Activated CD4-positive, alpha-beta T cell treated with anti-CD3 and anti-CD28 coated beads for 48 hours (primary cell): ENCODE data around the gene DNAAF9.
"Not testable (repeated sequence)": the region's sequence is repeated elsewhere in the genome, so short reads cannot be mapped to it uniquely, and the experiment has no call there.

ENCODE experiments used
- DNase-seq: peaks from one replicate; pipeline ENCODE4 v3.0.0-alpha.2; 2020

DNAAF9 gene

GRCh38 chr20:3407040-3407770 lies at the start of gene DNAAF9:
Gene DNAAF9 (minus strand): TSS chr20:3407669. CDS start chr20:3407557, 112 bp downstream.
- DNase-seq, result peak; percentile 57

GRCh38 chr20:3456648-3457047 lies 49.2 kb upstream of the DNAAF9 start:
- no peak for DNase-seq

- DNase-seq, result no peak
These were observed 47.4 kb upstream of the DNAAF9 start for GRCh38 chr20:3454831-3455230.

- DNase-seq, result no peak
These were observed 45.2 kb upstream of the DNAAF9 start for GRCh38 chr20:3452690-3453089.

GRCh38 chr20:3452136-3452535 lies 44.7 kb upstream of the DNAAF9 start:
- no peak for DNase-seq

- DNase-seq, result no peak
These were observed 41.9 kb upstream of the DNAAF9 start for GRCh38 chr20:3449319-3449718.

- DNase-seq, result no peak
These were observed 39.9 kb upstream of the DNAAF9 start for GRCh38 chr20:3447321-3447720.

- DNase-seq, result no peak
These were observed 39.3 kb upstream of the DNAAF9 start for GRCh38 chr20:3446779-3447178.

- DNase-seq, result no peak
These were observed 29.6 kb upstream of the DNAAF9 start for GRCh38 chr20:3436864-3437574.

GRCh38 chr20:3434232-3434631 lies 26.8 kb upstream of the DNAAF9 start:
- DNase-seq, result no peak

GRCh38 chr20:3433744-3434143 lies 26.3 kb upstream of the DNAAF9 start:
- no peak for DNase-seq

- DNase-seq, result no peak
These were observed 25.4 kb upstream of the DNAAF9 start for GRCh38 chr20:3432844-3433243.

- no peak for DNase-seq
These were observed 23.6 kb upstream of the DNAAF9 start for GRCh38 chr20:3431109-3431508.

GRCh38 chr20:3430376-3431069 lies 23.1 kb upstream of the DNAAF9 start:
- no peak for DNase-seq

- not testable (repeated sequence) for DNase-seq
These were observed 19.3 kb upstream of the DNAAF9 start for GRCh38 chr20:3426766-3427165.

- no peak for DNase-seq
These were observed 15.7 kb upstream of the DNAAF9 start for GRCh38 chr20:3423126-3423525.

GRCh38 chr20:3421985-3422384 lies 14.5 kb upstream of the DNAAF9 start:
- no peak for DNase-seq

GRCh38 chr20:3420211-3420707 lies 12.8 kb upstream of the DNAAF9 start:
- peak; percentile 70 for DNase-seq

- not testable (repeated sequence) for DNase-seq
These were observed 10.7 kb upstream of the DNAAF9 start for GRCh38 chr20:3418161-3418560.

GRCh38 chr20:3414122-3414521 lies 6.7 kb upstream of the DNAAF9 start:
- no peak for DNase-seq

GRCh38 chr20:3413393-3413889 lies 6.0 kb upstream of the DNAAF9 start:
- DNase-seq, result no peak

GRCh38 chr20:3412600-3413392 lies 5.3 kb upstream of the DNAAF9 start:
- no peak for DNase-seq

GRCh38 chr20:3410464-3410863 lies 3.0 kb upstream of the DNAAF9 start:
- DNase-seq, result no peak
